GM20000 (cell line): ENCODE data around the gene HOXD9.
A peak's percentile ranks its signal among the peaks of the same experiment; 100 is the strongest.

Source experiments
- DNase-seq: peaks from one replicate; pipeline ENCODE4 v3.0.0; 2012; ENCODE audit warnings: low spot score
- TF ChIP-seq, protein P1 (sequence below): IDR thresholded peaks from 2 replicates; pipeline ENCODE4 v1.5.1; 2012; ENCODE audit warnings: mild to moderate bottlenecking, control low read depth; ENCODE audit errors: extremely low read depth, missing control alignments

HOXD9 gene

DNA sequence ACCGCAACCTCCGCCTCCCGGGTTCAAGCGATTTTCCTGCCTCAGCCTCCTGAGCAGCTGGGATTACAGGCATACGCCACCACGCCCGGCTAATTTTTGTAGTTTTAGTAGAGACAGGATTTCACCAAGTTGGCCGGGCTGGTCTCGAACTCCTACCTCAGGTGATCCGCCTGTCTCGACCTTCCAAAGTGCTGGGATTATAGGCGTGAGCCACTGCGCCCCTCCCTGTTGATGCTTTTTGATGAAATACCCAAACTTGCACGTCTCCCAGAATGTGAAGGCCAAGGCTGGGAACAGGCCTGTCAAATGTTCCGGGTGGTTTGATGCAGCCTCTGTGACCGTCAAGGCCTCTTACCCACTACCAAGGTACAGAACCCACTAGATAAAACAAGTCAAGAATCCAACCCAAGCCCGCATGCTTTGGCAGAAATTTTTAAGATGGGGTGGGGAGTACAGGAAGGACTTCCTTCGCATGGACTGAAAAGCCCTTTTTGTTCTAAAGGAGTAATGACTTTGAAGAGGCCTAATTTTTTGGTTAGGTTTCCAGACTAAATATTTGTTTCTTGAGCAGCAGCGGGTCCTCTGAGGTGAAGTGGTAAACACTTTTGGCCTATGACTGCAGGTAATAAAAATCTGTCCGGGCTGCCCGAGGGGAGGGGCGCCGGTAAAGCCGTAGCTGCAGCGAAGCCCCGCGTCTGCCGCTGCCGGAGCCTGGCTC is 35.0 kb upstream of the HOXD9 start:
- TF ChIP-seq, protein P1, sequence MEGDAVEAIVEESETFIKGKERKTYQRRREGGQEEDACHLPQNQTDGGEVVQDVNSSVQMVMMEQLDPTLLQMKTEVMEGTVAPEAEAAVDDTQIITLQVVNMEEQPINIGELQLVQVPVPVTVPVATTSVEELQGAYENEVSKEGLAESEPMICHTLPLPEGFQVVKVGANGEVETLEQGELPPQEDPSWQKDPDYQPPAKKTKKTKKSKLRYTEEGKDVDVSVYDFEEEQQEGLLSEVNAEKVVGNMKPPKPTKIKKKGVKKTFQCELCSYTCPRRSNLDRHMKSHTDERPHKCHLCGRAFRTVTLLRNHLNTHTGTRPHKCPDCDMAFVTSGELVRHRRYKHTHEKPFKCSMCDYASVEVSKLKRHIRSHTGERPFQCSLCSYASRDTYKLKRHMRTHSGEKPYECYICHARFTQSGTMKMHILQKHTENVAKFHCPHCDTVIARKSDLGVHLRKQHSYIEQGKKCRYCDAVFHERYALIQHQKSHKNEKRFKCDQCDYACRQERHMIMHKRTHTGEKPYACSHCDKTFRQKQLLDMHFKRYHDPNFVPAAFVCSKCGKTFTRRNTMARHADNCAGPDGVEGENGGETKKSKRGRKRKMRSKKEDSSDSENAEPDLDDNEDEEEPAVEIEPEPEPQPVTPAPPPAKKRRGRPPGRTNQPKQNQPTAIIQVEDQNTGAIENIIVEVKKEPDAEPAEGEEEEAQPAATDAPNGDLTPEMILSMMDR: no peak
- DNase-seq: no peak

DNA sequence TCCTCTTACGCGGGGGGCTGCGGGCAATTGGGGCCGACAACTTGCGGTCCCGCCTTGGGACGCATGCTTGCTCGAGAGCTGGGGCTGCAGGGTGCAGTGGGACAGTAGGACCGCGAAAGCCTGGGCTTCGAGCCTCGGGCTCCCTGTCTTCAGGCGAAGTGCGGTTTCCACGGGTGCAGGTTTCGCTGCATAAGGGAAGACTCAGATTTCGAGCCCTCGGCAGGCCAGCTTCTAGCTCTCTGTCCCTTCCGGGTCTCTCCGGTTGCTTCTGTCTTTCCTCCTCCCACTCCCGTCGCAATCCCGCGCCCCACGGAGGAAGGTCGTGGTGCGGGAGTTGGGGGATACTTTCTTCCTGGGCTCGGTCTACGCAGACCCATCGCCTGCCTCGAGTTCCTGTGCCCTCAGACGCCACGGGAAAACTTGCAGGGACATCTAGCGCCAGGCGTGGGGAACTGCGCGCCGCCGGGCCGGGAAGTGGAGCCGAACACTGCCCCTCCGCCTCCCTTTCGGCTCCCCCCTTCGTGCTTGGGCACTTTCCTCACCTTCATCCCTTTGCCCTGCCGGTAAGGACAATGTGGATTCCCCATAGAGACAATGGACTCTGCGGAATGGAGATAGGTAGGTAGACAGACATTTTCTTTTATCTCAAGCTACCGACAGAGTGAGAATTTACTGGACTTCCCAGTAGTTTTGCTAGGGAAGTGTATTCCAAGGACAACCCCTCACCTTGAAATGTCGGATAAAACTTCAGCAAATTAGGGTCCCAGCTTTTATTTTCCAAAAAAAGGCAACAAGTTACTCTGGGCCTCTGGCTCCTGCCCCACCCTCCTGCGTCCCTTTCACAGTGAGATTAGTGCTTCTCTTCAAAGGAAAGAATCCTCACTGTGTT is 34.2 kb upstream of the HOXD9 start:
- no peak for DNase-seq

DNA sequence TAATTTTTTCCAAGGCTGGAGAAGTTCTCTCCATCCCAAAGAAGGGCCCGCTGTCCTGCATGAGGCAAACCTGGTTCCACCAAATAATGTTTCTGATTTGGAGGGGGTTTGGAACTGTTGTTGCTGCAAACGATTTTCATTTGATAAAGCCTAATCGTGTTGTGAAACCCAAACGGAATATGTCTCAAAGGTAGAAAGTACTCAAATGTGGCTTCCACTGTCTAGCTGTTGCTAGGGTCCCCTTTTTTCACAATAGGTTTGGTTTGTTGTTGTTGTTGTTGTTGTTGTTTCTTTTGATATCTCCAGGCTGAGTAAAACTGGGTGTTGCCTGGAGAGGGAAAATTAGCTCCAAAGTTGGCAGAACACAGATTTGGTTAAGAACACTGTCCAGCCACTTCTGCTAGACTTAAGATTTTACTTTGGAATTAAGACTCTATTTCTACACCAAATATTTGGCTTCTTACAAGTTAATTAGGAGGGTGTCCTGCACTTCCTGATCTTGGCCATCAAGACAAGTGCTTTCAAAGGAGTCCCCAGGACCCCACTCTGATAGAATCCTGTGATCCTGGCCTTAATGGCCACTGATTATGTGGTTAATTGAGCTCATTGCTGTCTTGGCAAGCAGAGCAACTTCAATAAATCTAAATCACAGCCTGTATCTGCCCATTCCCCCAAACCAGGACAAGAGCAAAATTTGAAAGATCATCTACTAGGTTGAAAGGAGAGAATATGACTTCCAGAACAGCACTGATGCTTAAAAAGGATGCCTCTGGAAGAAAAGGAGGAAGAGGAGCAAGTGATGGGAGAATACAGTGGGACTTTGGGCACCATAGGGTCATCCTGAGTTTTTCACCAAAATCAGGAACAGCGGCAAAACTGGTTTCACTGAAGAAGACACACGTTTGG is 33.3 kb upstream of the HOXD9 start:
- no peak for DNase-seq
- TF ChIP-seq, protein P1: no peak

More for the DNA sequence above, 34.2 kb upstream of the HOXD9 start:
- TF ChIP-seq, protein P1: peak; percentile 37

DNA sequence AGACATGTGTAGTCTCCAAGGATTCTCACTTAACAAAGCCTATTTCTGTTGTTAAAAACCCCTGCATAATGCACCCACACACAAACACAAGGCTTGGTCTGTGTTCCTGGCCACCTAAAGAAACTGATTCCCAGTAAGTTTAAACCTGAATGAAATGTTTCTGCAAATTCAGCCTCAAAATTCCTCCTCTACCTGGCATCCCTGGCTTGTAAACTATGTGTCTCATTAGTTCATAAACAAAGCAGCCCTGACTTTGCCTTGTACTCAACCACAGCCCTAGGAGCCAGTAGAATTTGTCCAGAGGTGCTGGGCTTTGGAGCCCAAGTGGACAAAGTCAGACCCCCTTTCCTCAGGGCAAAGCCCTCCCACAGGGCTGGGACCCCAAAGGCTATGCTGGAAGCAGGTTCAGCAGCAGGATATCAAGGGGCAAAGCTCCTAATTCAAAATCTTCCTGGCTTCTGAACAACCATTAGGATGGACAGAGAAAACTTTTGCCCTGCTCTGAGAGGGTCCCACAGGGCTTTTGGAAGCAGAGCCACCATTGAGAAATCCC is 32.6 kb upstream of the HOXD9 start:
- no peak for DNase-seq
- TF ChIP-seq, protein P1: no peak

DNA sequence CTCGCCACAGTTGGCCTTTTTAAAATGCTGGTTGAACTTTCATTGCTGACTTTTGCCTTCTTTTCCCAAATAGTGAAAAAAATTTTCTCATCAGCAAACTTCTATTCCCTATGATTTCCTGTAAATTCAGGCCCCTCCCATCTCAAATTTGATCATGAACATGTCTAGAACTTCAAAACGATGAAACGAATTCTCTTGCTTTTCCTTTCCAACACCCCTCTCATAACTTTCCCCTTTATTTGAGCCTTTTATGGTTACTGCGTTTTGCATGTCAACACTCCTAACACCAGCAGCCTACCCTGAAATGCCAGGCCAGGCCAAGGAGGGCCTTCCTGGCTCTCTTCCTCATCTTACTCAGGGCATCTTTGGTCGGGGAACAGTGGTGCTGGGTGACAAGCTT is 31.7 kb upstream of the HOXD9 start:
- TF ChIP-seq, protein P1: no peak
- no peak for DNase-seq

DNA sequence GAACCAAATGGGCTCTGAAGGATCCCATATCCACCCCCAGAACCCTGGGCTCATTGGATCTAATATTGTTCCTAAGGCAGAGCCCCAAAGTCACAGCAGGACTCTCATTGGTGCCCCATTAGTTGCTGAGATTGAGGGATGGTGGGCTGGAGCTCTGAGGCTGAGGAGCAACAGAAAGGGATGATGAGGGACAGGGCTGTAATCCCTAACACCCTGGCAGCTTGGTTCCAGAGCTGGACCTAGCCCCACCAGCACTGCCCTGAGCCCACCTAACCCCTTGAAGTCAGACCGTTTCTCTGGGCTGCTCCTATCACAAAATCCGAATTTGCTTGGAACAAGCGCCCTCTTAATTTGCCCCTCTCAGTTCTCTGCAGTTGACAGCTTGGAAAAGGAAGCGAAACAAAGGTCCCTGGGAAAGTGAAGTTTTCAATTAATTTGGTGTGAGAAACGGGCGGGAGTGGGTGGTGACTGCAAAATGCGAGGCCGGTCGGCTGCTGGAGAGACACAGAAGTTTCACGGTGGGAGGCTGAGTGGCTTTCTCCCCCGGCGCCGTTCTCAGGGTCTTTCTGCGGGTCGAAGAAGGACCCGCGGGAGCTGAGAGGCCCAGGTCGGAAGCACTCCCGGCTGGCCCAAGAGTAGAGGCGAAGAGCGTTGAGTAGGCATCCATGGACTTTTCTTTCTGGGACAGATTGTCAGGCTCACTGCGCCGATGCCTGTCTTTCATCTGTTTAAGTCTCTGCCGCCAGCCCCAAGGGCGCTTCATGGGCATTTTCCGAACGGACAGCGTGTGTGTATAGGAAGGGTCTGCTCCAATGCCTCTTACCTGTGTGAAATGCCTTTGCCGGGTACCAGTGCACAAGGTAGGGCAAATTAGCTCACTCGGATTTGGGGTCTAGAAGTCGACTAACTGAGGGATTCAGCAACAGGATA is 30.9 kb upstream of the HOXD9 start:
- TF ChIP-seq, protein P1: no peak
- DNase-seq: no peak
